AG20443 (cell line): ENCODE data around the gene NOL7.
A peak's percentile ranks its signal among the peaks of the same experiment; 100 is the strongest.

Experiments used
- DNase-seq: peaks from one replicate; pipeline ENCODE4 v3.0.0; 2012; ENCODE audit warnings: low spot score, mixed read lengths

Gene NOL7

DNA sequence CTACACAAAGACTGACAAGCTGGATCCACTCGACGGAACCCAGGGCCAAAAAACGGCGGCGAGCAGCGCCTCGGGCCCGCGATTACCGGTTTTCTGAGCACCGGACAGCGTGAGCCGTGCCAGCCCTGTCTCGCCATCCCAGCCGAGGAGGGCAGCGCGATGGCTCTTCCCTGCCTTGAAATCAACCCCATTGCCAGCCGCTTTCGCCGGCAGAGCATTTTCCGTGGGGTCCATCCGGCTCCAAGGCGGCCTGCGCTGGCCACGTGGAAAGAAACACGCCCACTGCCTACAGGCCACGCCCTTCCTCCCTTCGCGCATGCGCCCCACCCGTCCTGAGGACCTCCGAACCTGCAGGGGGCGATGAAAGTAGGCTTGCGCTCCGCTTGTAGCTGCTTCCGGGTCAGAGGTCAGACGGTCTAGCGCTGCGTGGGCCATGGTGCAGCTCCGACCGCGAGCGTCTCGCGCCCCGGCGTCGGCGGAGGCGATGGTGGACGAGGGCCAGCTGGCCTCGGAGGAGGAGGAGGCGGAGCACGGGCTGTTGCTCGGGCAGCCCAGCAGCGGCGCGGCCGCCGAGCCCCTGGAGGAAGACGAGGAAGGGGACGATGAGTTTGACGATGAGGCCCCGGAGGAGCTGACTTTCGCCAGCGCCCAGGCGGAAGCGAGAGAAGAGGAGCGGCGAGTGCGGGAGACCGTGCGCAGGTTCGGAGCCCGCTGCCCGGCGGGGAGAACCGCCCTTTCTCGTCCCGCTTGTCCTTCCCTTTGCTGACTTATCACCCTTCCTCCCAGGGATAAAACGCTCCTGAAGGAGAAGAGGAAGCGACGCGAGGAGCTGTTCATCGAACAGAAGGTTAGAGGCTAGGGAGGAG is at the start of gene NOL7:
Gene NOL7, plus strand, starts transcription at position 410 of the 866 bp plus-strand sequence. Its CDS starts 24 bp downstream, at position 434.
- DNase-seq = peak; percentile 99

DNA sequence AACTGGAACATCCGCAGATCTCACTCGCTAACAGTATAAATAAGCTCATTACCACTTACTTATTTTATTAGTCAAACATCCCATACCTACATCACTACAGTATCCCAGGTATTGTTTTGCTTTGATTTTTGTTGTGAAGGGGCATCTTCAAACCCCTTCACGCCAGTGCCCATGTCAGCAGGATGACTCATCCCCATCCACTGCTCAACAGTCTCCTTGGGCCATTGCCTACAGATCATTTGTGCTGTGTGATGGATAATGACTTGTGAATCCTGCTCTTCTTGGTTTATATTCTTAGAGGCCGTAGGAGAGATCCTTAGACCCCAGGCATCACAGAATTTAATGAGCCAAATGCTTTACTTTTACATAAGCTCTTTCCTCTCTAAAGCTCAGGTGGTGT is 49.2 kb upstream of the NOL7 start:
- no peak for DNase-seq

DNA sequence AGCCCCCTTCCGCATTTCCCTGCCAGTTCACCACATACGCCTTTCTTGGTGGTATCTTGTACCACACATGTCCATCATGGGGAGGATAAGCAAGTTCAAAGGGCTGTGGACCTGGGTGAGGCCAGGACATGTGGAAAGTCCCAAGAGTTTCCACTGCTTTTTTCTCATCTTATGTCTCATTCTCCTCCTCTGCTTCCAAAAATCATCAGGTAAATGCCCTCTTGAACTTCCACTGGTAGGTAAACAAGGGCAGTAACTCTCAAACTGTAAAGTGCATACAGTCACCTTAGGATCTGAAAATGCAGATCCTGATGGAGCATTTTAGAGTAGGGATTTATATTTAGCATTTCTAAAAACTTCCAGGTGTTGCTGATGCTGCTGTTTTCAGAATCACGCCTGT is 48.6 kb upstream of the NOL7 start:
- DNase-seq = no peak

DNA sequence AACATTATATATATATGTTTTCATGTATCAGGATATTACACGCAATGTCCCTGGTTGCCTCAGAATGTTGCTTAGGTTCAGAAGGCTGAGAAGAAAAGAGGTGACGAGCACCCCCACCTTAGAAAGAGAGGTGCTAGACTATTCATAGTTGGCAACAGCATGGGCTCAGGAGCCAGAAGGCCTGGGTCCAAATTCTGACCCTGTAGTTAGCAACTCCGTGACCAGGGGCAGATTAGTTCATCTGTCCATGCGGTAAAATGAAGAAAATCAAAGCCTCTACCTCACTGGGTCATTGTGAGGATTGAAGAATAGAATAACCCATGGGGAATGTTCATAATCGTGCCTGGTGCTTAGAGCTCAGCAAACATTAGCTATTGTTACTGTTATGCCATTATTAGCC is 46.2 kb upstream of the NOL7 start:
- no peak for DNase-seq

DNA sequence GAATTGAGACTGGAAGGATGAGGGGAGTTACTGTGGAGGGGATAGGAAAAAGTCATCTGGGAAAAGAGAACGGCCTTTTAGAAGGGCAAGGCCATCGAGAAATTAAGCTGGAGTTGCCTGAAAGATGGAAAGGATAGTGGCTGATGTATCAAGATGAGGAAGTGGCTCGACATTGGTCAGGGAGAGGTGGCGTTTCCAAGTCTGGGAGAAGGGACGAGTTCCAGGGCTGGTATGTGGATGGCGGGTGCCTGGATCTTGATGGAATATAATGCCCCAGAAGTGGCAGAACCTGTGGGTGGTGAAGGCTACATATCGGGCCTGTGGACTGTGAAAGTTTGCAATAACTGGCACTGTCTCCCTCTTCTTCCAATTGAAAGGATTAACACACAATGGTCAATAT is 42.9 kb upstream of the NOL7 start:
- no peak for DNase-seq

DNA sequence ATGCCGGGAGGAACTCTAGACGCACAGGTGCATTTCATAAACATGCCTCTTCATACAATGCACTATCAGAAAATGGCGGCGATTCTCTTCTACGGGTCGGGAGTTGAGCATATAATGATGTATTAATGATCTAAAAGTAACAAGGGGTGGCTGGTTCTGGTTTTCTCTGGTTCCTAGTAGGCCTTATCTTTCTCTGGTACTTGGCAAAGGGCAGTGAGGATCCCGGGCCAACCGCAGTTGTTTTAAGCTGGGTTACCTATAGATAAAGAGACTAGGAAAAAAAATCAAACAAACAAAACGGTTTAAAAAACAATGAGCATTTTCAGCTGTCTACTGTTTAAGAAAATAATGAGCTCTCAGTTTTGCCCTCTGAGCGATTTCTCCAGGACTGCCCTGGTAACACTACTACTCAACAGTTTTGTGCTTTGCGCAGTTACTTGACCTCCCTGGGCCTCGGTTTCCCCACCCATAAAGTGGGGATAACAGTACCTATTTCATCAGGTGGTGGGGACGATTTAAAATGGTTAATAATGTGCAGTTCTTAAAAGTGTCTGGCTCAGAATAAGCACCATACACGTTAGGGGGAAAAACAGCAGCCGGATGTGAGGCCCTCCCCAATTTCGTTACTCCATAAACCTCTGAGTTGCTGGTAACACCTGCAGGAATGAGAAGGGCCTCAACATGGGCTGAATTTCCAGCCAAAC is 42.0 kb upstream of the NOL7 start:
- no peak for DNase-seq

DNA sequence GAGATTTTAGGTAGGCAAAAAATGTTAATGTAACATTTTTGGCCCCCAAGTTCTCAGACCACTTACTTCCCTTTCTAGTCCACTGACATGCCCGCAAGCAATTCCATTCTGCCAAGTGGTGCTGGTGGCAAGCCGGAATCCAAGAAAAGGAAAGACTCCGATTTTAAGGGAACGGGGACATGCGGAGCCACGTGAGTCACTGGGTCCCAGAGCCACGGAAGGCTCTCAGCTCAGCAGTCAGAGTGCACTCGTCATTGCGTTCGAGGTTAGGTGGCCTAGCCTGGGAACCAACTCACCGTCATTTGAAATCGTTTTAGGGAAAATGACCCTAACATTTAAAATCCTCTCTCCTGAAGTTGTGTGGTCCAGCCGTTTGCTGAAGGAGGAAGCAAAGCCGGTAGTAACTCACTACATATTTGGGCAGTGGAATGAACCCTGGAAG is 41.4 kb upstream of the NOL7 start:
- peak; percentile 65 for DNase-seq

DNA sequence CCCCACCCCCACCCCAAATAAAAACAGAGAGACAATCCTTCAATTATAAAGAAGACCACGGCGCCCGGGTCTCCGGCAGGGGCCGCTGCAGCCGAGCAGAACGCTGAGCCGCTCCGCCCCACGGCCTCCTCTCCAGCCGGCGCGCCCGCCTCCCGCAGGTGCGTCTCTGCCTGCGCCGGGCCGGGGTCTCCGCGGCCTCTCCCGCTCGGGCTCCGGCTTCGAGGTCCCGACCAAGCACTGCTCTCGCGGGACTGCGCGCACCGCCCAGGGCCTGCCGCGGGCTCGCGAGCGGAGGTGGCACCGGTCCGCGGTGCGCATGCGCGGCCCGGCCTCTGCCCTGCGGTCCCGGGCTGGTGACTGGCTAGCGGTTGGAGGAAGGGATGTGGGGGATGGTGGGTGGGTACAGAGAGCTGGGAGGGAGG is 41.0 kb upstream of the NOL7 start:
- peak; percentile 99 for DNase-seq

DNA sequence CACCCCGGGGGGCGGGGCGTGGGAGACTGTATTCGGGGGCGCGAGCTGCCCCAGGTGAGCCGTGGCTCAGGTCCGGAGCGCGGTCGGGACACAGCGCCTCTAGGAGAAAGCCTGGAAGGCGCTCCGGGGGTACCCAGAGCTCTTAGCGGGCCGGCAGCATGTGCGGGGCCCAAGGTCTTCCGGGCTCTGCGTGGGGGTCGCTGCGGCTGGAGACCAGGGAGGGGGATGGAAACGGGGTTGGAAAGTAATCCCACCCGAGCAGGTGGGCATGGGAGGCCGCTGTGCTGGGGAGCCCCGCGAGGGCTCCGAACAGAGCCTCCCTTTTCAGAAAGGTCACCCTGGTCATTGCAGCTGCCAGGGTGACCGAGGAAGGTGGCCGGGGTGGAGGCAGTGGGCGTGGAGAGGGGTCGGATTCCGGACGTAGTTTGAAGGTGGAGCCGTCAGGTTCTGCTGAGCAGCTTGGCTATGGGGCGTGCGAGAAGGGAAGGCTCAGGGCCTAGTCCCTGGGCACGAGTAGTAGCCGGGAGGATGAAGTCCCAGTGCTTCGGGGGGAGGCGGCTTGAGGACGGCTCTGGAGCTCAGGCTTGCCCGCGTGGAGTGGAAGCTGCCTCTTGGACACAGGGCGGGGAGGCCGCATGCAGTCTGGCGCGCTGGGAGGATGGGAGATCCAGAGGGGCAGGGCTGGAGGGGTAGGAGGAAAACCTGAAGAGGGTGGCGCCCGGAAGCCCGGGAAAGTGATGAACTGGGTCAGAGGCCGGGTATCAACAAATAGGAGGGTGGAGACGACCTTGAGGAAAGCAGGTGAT is 40.4 kb upstream of the NOL7 start, which contains the start of gene SIRT5:
Gene SIRT5, plus strand, starts transcription at position 31 of the 806 bp plus-strand sequence. CDS start 9,510 bp downstream, outside the sequence.
- DNase-seq = peak; percentile 84

DNA sequence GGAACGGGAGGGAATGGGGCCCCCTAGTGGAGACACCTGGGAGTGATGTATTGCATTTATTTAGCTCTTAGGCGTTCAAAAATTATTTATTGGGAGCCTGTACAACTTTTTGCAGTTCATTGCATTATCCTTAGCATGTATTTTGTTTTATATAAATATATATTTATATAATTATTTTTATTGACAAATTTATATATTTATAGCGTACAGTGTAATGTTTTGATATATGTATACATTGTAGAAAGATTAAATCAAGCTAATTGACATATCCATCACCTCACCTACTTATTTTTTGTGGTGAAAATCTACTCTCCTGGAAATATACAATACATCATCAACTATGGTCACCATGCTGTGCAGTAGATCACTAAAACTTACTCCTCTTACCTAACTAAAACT is 39.8 kb upstream of the NOL7 start:
- DNase-seq = no peak

DNA sequence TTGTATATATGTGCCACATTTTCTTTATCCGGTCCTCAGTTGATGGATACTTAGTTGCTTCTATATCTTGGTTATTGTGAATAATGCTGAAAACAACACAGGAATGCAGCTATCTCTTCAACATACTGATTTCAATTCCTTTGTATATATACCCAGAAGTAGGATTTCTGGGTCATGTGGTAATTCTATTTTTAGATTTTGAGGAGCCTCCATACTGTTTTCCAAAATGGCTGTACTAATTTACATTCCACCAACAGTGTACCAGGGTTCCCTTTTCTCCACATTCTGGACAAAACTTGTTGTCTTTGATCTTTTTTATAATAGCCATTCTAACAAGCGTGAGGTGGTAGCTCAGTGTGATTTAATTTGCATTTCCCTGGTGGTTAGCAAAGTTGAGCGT is 39.1 kb upstream of the NOL7 start:
- no peak for DNase-seq

DNA sequence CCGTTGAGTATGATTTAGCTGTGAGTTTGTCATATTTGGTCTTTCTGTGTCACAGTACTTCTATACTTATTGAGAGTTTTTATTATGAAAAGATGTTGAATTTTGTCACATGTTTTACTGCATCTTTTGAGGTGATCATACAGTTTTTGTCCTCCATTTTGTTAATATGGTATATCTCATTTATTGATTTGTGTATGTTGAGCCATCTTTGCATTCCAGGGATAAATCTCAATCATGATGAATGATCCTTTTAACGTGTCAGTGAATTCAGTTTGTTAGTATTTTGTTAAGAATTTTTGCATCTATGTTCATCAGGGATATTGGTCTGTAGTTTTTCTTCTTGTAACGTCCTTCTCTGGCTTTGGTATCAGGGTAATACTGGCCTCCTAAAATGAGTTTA is 37.2 kb upstream of the NOL7 start:
- DNase-seq = no peak

DNA sequence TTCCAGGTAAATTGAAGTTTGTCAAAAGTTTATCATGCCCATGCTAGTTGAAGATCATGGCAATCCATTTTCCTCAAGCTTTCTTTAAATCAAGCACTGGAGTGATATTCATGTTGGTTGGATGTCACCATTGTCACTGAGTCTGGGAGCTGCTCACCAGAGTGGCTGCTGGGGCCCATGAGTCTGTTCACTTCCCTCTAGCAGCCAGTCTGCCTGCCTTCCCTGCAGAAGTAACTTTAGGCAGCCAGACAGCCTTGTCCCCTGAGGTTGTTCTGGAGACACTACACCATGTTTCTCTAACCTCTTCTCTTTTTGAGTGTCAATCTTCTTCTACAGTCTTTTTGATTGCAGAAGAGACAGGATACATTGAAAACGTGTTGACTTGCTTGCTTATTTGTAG is 35.2 kb upstream of the NOL7 start:
- no peak for DNase-seq

DNA sequence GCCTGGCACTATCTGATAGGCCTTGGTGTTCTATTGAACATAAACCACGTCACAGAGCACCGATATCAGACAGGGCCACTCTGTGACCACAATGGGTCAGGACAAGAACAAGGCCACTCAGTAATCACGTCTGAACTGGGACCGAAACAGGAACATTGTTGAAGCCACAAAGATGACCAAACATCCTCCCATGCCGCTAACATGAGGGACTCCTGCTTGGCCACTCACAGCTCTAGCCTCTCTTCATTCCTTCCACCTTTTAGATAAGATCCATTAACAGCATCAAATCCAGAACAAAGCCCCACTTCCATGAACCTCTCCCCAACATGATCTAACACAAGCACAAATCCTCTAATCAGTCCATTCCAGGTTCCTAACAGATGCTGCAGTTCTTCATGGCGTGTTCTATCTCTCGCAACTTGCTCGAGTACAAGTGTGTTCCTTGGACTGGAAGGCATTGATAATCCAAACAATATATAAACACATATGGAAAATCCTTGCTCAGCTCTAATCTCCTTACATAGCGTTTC is 33.4 kb upstream of the NOL7 start:
- DNase-seq = no peak

DNA sequence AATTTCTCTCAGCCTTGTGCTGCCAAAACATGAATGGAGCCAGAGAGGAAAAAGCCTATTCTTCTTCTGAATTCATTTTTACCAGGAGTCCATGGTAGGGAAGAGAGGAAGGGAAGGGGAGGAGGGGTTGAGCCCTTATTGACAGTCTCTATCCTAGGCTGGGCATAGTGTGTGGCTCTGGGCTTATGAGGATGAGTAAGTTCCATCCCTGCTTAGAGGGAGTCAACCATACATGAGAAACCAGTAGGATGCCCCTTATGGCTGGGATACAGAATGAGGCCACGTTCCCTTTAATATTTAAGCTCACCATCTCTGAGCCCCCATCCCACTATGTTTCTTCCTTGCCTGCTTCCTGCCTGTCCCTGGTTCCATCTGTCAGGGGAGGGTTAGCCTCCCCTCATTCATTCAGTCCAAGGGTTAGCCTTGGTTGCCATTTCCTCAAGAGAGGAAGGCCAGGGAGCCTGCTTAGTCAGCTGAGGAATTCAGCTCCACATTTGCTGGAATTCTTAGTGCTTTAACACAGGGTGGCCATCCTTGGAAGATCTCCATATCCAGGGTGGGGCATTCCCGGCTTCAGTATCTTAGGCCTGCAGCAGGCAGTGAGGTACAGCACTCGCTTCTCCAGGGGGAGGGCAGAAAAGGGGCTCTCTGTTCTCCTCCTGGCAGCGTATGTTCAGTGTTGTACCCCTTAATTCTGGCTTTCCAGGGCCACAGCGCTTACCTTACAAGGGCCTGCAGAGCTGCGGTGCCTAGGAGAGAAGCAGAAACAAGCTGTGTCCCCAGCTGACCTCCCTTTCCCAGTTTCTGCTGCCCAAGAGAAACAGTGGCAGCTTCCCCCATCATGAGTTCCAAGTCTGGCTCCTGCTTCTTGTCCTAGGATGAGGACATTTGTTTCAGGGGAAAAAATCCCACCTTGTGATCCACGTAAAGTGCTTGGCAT is 28.3 kb upstream of the NOL7 start:
- DNase-seq = peak; percentile 65

DNA sequence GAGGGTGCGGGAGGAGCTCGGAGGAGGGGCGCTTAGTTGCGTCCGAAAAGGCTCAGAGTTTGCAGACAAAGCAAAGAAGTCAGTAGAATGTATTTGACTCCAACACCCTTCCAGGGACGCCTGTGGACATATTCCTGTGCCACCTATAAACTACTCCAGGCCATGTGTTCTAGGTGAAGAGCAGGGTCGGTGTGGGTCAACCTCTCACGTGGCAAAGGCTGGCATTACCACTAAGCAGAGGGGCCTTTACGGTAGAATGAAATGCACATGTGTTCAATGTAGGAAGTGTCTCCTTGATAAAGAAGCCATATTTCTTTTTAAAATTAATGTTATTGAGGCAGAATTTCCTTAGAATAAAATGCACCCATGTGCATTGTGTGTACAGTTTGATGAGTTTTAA is 25.3 kb upstream of the NOL7 start:
- no peak for DNase-seq

DNA sequence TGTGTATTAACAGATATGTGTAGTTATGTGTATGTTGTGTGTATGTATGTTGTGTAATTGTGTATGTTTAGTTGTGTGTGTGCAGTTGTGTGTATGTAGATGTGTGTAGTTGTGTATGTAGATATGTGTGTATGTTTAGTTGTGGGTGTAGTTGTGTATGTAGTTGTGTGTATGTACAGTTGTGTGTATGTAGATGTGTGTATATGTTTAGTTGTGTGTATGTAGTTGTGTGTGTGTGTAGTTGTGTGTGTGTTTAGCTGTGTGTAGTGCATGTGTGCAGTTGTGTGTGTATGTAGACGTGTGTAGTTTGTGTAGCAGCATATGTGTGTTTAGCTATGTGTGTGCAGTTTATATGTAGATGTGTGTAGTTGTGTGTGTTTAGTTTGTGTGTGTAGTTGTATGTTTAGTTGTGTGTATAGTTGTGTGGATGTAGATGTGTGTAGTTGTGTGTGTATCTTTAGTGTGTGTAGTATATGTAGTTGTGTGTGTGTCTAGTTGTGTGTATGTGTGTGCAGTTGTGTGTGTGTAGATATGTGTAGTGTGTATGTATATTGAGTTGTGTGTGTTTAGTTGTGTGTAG is 24.5 kb upstream of the NOL7 start:
- DNase-seq = no peak

DNA sequence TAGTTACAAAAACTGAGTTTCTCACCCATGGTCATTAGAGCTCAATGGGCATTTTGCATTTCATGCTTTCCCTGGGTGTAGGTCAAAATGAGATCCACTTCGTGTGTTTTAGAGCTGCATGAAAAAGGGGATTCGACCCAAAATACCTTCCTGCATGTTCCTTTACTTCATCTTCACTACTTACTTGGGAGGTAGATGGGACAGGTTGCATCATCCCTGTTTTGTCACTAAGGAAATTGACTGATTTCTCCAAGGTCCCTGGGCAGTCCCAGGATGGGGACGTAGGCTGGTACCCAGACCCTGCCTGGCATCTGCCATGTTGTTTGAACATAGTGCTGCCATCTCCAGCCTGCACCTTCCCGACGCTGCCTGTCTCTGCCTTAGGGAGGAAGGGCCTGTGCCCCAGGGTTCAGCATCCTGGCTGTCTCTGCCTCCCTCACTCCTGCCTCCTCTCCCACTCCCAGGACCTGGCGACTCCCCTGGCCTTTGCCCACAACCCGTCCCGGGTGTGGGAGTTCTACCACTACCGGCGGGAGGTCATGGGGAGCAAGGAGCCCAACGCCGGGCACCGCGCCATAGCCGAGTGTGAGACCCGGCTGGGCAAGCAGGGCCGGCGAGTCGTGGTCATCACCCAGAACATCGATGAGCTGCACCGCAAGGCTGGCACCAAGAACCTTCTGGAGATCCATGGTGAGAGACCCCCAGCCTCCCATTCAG is 23.8 kb upstream of the NOL7 start:
- DNase-seq = no peak

DNA sequence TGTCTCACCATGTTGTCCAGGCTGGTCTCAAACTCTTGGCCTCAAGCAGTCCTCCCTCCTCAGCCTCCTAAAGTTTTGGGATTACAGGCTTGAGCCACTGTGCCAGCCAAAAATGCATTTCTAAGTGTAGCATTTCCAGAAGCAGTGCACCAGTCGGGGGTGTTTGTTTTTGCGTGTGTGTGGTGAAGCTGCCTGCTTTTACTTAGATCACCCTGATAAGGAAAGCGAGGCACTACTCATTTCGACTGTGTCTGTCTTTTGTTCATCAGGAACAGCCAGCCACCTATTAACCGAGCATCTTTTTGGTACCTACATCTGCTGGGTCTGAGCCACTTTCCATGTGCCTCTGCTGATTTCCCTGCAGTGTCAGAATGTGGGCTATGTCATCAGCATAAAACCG is 22.0 kb upstream of the NOL7 start:
- no peak for DNase-seq

DNA sequence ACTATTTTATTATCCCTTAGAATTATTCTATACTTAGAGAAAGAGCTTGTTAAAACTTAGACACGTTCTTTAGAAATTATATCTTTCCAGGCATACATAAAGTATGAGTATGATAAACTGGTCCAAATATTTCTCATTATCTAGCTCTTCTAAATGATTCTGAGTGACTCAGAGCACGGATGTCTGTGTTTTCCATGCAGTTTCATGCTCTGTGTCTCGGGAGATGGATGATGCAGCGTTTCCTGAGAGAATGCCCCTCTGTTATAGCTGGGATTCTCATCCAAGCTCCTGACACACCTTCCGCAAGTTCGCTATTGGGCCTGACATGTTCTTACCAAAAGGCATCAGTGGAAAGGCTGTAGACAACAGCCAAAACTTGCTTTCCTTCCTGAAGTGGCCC is 21.4 kb upstream of the NOL7 start:
- DNase-seq = no peak
